Pancreas (tissue), 10 donors: Measurements from ENCODE around the gene ACOX1. TPM values are rescaled to one million over a fixed set of nuclear protein-coding genes. Genes with fewer than 3 reads are reported as not detected.

Experiments
- ATAC-seq, 4 donors: fragments of 200-7000 bp; cut with Tn5 transposase; one replicate each; pipeline versions ENCODE4 v1.8.0 to v1.9.1; 2020; ENCODE audit warnings: mild to moderate bottlenecking in 4 of 4, moderate library complexity in 4 of 4
- DNase-seq, 6 donors: peaks; one replicate each; pipeline ENCODE4 v3.0.0-alpha.2; 2020
- FAIRE-seq: peaks from 2 replicates; lab custom pipeline; 2012; peaks lifted over from hg19 to GRCh38; lab: Jason Lieb, UNC
- H3K27ac ChIP-seq, 4 donors: fragments of 200-600 bp; sonication (generic); 1 replicate in 3 of 4; 2 replicates in 1 of 4; pipeline versions ENCODE4 v1.5.0 to v1.8.0; 2020
- H3K27me3 ChIP-seq, 4 donors: fragments of 200-600 bp; one replicate each; pipeline ENCODE4 v1.8.0; 2021
- H3K36me3 ChIP-seq, 3 donors: fragments of 200-600 bp; sonication (generic) in 1 of 3; one replicate each; pipeline versions ENCODE4 v1.5.0 to v1.8.0; 2020 to 2021
- H3K4me1 ChIP-seq, 3 donors: fragments of 200-600 bp; one replicate each; pipeline ENCODE4 v1.8.0; 2021
- H3K4me3 ChIP-seq, 4 donors: fragments of 200-600 bp; sonication (generic) in 2 of 4; one replicate each; pipeline versions ENCODE4 v1.5.0 to v1.8.0; 2020 to 2021
- H3K9me3 ChIP-seq, 4 donors: fragments of 200-600 bp; one replicate each; pipeline ENCODE4 v1.8.0; 2021
- CTCF ChIP-seq, 4 donors: fragments of 200-600 bp; sonication (generic) in 3 of 4; IDR thresholded peaks; one replicate each; pipeline versions ENCODE4 v1.5.0 to v1.8.0; 2021; ENCODE audit warnings: antibody characterized with exemption in 4 of 4
- WGBS, 2 donors: extraction: QIAGEN DNeasy Blood & Tissue Kit; methylation state at CpG; one replicate each; pipeline ENCODE4 v1.1.7; 2013; 5-methylcytosine and 5-hydroxymethylcytosine counted together
- intact Hi-C, 3 donors: fragments of 100-400 bp; cut with DNase I; formaldehyde crosslinking; loops; one replicate each; pipeline versions ENCODE4 v1.11.1 to v1.14.2; 2022
- polyA plus RNA-seq, 2 donors: library from polyadenylated mRNA; stranded (reverse); fragments of 200-250 nt; gene quantifications; one replicate each; pipeline ENCODE4 v1.2.3, GENCODE V29; 2013
- total RNA-seq, 6 donors: library from RNA; stranded (reverse); fragmentation: NEBNext Ultra II Directional in 4 of 6; extraction: Animal tissue kit (Norgen Biotek cat#: 25700) in 4 of 6; gene quantifications; one replicate each; pipeline versions ENCODE4 v1.2.1 to v1.2.4, GENCODE V29; 2021 to 2023
- donor health status: healthy with polysubstance abuse.
- donor health status: DM: no; HTN: no; CAD: no; lungs with moderate emphysema.
- donor health status: DM: no; HTN: no; CAD: no.
- donor health status: control.
- donor health status: control.
- donor health status: Bipolar disorder and iron deficiency.
- donor health status: DM: yes; HTN: yes; CAD: no.
- donor health status: DM: no; HTN: no; CAD: no.
- donor health status: DM: no; HTN: no; CAD: no.
- donor health status: DM: yes; HTN: yes; CAD: no.

Gene ACOX1
- total and polyA plus RNA-seq, 8 donors, result 16.3 to 74.2 (median 57.5) TPM

- ATAC-seq, result peak in 1 of 4 donors; percentile 1
- Histone ChIP-seq H3K36me3 (peaks cover 0 to 18% (median 6%) of the 10 kb centered on the region in 3 donors), H3K27me3 (no peaks in the 10 kb centered on the region), H3K4me3 (peak overlapping the region; percentile 58 to 86 (median 80)), H3K4me1 (peaks cover 7 to 10% (median 8%) of the 10 kb centered on the region in 3 donors), H3K27ac (peak overlapping the region; percentile 81 to 95 (median 88)), H3K9me3 (no peaks in the 10 kb centered on the region)
- intact Hi-C loops, result no loop called here
- no peak for FAIRE-seq
- 45% methylated on average over 28 of the region's 28 CpGs for WGBS, 2 donors
- peak in 2 of 6 donors; percentile 36 to 76 for DNase-seq
- no peak for TF ChIP-seq CTCF (IDR thresholded peaks at IDR 0.05)
Observed at GRCh38 chr17:75895370-75896155, 83.4 kb downstream of the ACOX1 start.

- TF ChIP-seq CTCF (IDR thresholded peaks at IDR 0.05), result no peak
- H3K27ac ChIP-seq, result no peak overlapping the region
- ATAC-seq (no peak), FAIRE-seq (no peak), DNase-seq (peak in 1 of 6 donors; percentile 55)
- peaks cover 0 to 12% (median 2%) of the 10 kb centered on the region in 3 donors for H3K36me3 ChIP-seq
- no peak overlapping the region for H3K4me3 ChIP-seq
- H3K4me1 ChIP-seq, result peaks cover 7 to 10% (median 8%) of the 10 kb centered on the region in 3 donors
- no peaks in the 10 kb centered on the region for H3K9me3 ChIP-seq
- WGBS, 2 donors, result 75 to 77% methylated on average over 22 of the region's 22 CpGs
- H3K27me3 ChIP-seq, result no peaks in the 10 kb centered on the region
- intact Hi-C loops, result no loop called here
Observed at GRCh38 chr17:75894049-75894733, 84.8 kb downstream of the ACOX1 start.

DNA sequence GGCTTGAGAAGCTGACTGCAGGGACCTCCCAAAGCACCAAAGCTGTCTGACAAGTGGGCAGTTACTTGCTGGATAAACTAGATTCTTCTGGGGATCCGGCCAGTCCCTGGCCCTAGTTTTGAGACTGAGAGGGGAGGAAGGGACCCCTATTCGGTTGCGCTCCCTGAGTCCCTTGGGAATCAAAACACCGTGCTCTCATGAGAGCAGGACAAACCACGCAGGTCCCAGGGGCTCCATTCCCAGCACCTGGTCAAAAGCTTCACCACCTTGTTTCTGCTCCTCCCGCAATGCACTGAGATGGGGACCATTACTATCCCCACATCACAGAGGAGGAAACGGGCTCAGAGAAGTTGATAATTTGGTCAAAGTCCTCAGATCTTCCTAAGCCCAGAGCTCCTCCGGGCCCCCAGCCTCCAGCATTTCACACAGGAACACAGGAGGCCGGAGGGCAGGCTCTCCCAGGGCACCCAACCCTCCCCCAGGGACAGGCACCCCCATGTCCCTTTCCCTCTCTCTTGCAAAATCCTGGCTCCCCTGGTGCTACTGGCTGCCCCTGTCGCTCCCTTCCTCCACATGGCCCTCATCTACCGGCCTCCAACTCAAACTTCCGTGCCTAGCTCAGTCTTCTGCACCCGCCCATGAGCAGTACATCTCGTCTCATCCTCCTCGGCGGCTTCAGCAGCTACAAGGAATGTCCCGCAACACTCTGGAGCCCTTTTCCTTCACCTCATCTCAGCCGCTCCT, 85.5 kb downstream of the ACOX1 start:
- intact Hi-C loops, result no loop called here
- H3K4me1 ChIP-seq, result peaks cover 7 to 10% (median 8%) of the 10 kb centered on the region in 3 donors
- 92 to 93% methylated on average over 18 of the region's 18 CpGs for WGBS, 2 donors
- no peak for ATAC-seq
- H3K36me3 ChIP-seq, result peaks cover 0 to 5% (median 0%) of the 10 kb centered on the region in 3 donors
- peak in 1 of 6 donors; percentile 34 for DNase-seq
- H3K27me3 ChIP-seq, result no peaks in the 10 kb centered on the region
- H3K4me3 ChIP-seq, result no peak overlapping the region
- H3K27ac ChIP-seq, result no peak overlapping the region
- no peak for TF ChIP-seq CTCF (IDR thresholded peaks at IDR 0.05)
- FAIRE-seq, result no peak
- no peaks in the 10 kb centered on the region for H3K9me3 ChIP-seq

DNA sequence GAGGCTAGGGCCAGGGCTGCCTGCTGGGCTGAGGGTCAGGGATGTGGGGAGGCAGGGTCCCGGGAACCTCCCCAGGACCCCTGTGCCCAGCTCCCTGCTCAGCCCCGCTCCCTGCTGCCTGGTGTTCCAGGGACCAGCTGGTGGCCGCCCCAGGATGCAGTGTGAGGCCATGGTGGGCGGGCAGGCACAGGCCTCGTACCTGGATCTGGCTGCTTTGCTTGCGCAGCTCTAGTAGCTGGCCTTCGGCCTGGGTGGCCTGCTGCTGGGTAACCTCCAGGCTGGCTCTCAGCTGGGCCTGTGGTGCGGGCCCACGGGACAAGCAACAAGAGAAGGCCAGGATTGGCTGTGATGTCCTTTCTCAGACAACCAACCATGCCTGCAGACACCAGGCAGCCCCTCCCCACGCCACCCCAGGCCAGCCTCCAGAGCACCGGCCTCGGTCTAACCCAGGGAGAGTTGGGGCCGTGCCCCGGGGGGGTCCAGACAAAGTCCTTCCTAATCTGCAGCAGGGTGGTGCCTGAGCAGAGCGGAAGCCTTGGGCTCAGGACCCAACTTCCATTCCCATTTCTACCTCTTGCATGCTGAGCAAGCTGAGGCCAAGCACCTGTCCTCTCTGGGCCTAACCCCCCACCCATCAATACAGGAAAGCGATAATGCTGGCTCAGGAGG, 86.3 kb downstream of the ACOX1 start:
- ATAC-seq, result no peak
- H3K4me3 ChIP-seq, result no peak overlapping the region
- peak in 1 of 6 donors; percentile 11 for DNase-seq
- no peaks in the 10 kb centered on the region for H3K36me3 ChIP-seq
- no peak for FAIRE-seq
- no peak overlapping the region for H3K27ac ChIP-seq
- H3K4me1 ChIP-seq, result peaks cover 7 to 10% (median 8%) of the 10 kb centered on the region in 3 donors
- H3K9me3 ChIP-seq, result no peaks in the 10 kb centered on the region
- WGBS, 2 donors, result 90 to 94% methylated on average over 15 to 16 of the region's 16 CpGs
- intact Hi-C loops, result no loop called here
- no peak for TF ChIP-seq CTCF (IDR thresholded peaks at IDR 0.05)
- H3K27me3 ChIP-seq, result no peaks in the 10 kb centered on the region
